ENCODE results near the gene RAB11B.
"Not testable (repeated sequence)": the region's sequence is repeated elsewhere in the genome, so short reads cannot be mapped to it uniquely, and the experiment has no call there.

RAB11B gene

GRCh38 chr19:8363803-8364771 is 26.1 kb upstream of the RAB11B start, which contains the start of gene ANGPTL4:
ANGPTL4 (plus strand) TSS chr19:8364155; CDS start chr19:8364322, 167 bp downstream.
- Mint-ChIP-seq H3K4me1 (peaks cover 48% of the 10 kb centered on the region), H3K9me3 (no peaks in the 10 kb centered on the region), H3K27me3 (peaks cover 63% of the 10 kb centered on the region), H3K4me3 (peak within 1 kb of the TSS; percentile 82 to 85), H3K27ac (peak within 1 kb of the TSS in 1 of 2 donors; percentile 49)
- ATAC-seq (peak; percentile 89), DNase-seq (peak; percentile 63 to 71)

- H3K4me1 Mint-ChIP-seq = peaks cover 48% of the 10 kb centered on the region
- no peak overlapping the region for H3K4me3 Mint-ChIP-seq
- H3K9me3 Mint-ChIP-seq = no peaks in the 10 kb centered on the region
- no peak overlapping the region for H3K27ac Mint-ChIP-seq
- DNase-seq (no peak), ATAC-seq (no peak)
- peaks cover 64% of the 10 kb centered on the region for H3K27me3 Mint-ChIP-seq
Measured at GRCh38 chr19:8366121-8366581, 24.0 kb upstream of the RAB11B start.

GRCh38 chr19:8366961-8367326 is 23.2 kb upstream of the RAB11B start:
- Mint-ChIP-seq H3K27ac (no peak overlapping the region), H3K4me3 (no peak overlapping the region), H3K4me1 (peaks cover 43% of the 10 kb centered on the region), H3K9me3 (no peaks in the 10 kb centered on the region), H3K27me3 (peaks cover 64% of the 10 kb centered on the region)
- ATAC-seq (no peak), DNase-seq (no peak)

GRCh38 chr19:8367327-8368001 is 22.7 kb upstream of the RAB11B start:
- ATAC-seq (no peak), DNase-seq (no peak)
- Mint-ChIP-seq H3K9me3 (no peaks in the 10 kb centered on the region), H3K4me3 (peak overlapping the region in 1 of 2 donors; percentile 24), H3K27ac (no peak overlapping the region), H3K27me3 (peaks cover 64% of the 10 kb centered on the region), H3K4me1 (peaks cover 37% of the 10 kb centered on the region)

- no peaks in the 10 kb centered on the region for H3K9me3 Mint-ChIP-seq
- no peak for ATAC-seq
Measured at GRCh38 chr19:8370176-8371010, 19.8 kb upstream of the RAB11B start.

GRCh38 chr19:8371011-8371804 is 19.0 kb upstream of the RAB11B start:
- no peak overlapping the region for H3K4me3 Mint-ChIP-seq
- peaks cover 17% of the 10 kb centered on the region for H3K4me1 Mint-ChIP-seq
- ATAC-seq (no peak), DNase-seq (no peak)
- H3K9me3 Mint-ChIP-seq = no peaks in the 10 kb centered on the region
- H3K27ac Mint-ChIP-seq = peak overlapping the region; percentile 61 to 76
- H3K27me3 Mint-ChIP-seq = peaks cover 30% of the 10 kb centered on the region

More at GRCh38 chr19:8370176-8371010, 19.8 kb upstream of the RAB11B start:
- DNase-seq = no peak
- peaks cover 38% of the 10 kb centered on the region for H3K27me3 Mint-ChIP-seq
- H3K4me3 Mint-ChIP-seq = no peak overlapping the region
- no peak overlapping the region for H3K27ac Mint-ChIP-seq
- H3K4me1 Mint-ChIP-seq = peaks cover 18% of the 10 kb centered on the region

GRCh38 chr19:8373867-8374813 is 16.0 kb upstream of the RAB11B start:
- DNase-seq (no peak), ATAC-seq (no peak)
- peaks cover 0 to 4% of the 10 kb centered on the region in 2 donors for H3K9me3 Mint-ChIP-seq
- H3K27ac Mint-ChIP-seq = peak overlapping the region in 1 of 2 donors; percentile 12
- H3K4me1 Mint-ChIP-seq = peaks cover 18% of the 10 kb centered on the region
- H3K27me3 Mint-ChIP-seq = peaks cover under 1% of the 10 kb centered on the region
- no peak overlapping the region for H3K4me3 Mint-ChIP-seq

GRCh38 chr19:8375766-8376165 is 14.4 kb upstream of the RAB11B start:
- DNase-seq = not testable (repeated sequence)

GRCh38 chr19:8376373-8376974 is 13.7 kb upstream of the RAB11B start:
- H3K9me3 Mint-ChIP-seq, H3K27me3 Mint-ChIP-seq, ATAC-seq, H3K4me3 Mint-ChIP-seq, DNase-seq, H3K27ac Mint-ChIP-seq: not testable (repeated sequence)
- H3K4me1 Mint-ChIP-seq = peaks cover 18% of the 10 kb centered on the region

More at GRCh38 chr19:8375766-8376165, 14.4 kb upstream of the RAB11B start:
- ATAC-seq, H3K27ac Mint-ChIP-seq, H3K27me3 Mint-ChIP-seq, H3K9me3 Mint-ChIP-seq, H3K4me3 Mint-ChIP-seq: not testable (repeated sequence)
- peaks cover 18% of the 10 kb centered on the region for H3K4me1 Mint-ChIP-seq

GRCh38 chr19:8377598-8377997 is 12.6 kb upstream of the RAB11B start:
- peak overlapping the region in 1 of 2 donors; percentile 42 for H3K27ac Mint-ChIP-seq
- H3K4me3 Mint-ChIP-seq = no peak overlapping the region
- peaks cover 18% of the 10 kb centered on the region for H3K4me1 Mint-ChIP-seq
- H3K9me3 Mint-ChIP-seq = peaks cover 0 to 10% of the 10 kb centered on the region in 2 donors
- no peaks in the 10 kb centered on the region for H3K27me3 Mint-ChIP-seq
- ATAC-seq (no peak), DNase-seq (no peak)

- ATAC-seq, H3K9me3 Mint-ChIP-seq, H3K4me3 Mint-ChIP-seq, H3K27ac Mint-ChIP-seq, DNase-seq, H3K27me3 Mint-ChIP-seq: not testable (repeated sequence)
- H3K4me1 Mint-ChIP-seq = peaks cover 21% of the 10 kb centered on the region
Measured at GRCh38 chr19:8379156-8379891, 10.8 kb upstream of the RAB11B start.

GRCh38 chr19:8384569-8384968 is 5.6 kb upstream of the RAB11B start:
- not testable (repeated sequence) for H3K27me3 Mint-ChIP-seq, H3K9me3 Mint-ChIP-seq, H3K4me3 Mint-ChIP-seq, DNase-seq, ATAC-seq, H3K4me1 Mint-ChIP-seq
- H3K27ac Mint-ChIP-seq = peak overlapping the region in 1 of 2 donors; percentile 20

- not testable (repeated sequence) for ATAC-seq, H3K27ac Mint-ChIP-seq, H3K27me3 Mint-ChIP-seq, DNase-seq, H3K4me3 Mint-ChIP-seq, H3K9me3 Mint-ChIP-seq, H3K4me1 Mint-ChIP-seq
Measured at GRCh38 chr19:8385103-8385502, 5.1 kb upstream of the RAB11B start.

All from stimulated activated naive CD8-positive, alpha-beta T cell treated with anti-CD3 and anti-CD28 coated beads, Interleukin-15, amount 100 ng/mL, for 72 hours (primary cell).